ENCODE data around the gene XIRP1. TPM values are rescaled to one million over a fixed set of nuclear protein-coding genes. Genes with fewer than 3 reads are reported as not detected.

XIRP1 gene
- total and polyA plus RNA-seq, 2 donors (not counting 1 experiment from before 2014, with no cell fraction given) = not detected

GRCh38 chr3:39148435-39149058 lies 43.8 kb downstream of the XIRP1 start:
- H3K4me1 ChIP-seq (ENCODE audit: control insufficient read depth in 2 of 2, insufficient read depth in 2 of 2, low read length in 2 of 2) = peaks cover 67 to 70% of the 10 kb centered on the region in 2 donors
- TF ChIP-seq EZH2 (IDR thresholded peaks at IDR 0.05; ENCODE audit: borderline replicate concordance, insufficient read depth, low read depth, low read length, poor library complexity, severe bottlenecking) (no peak), CTCF (IDR thresholded peaks at IDR 0.05) (no peak)
- H3K27me3 Mint-ChIP-seq = no peaks in the 10 kb centered on the region
- no peaks in the 10 kb centered on the region for H3K9me3 ChIP-seq (ENCODE audit: control extremely low read depth in 1 of 3, control insufficient read depth in 2 of 3, insufficient read depth in 1 of 3, low read length in 2 of 3)
- H3K4me1 Mint-ChIP-seq = peaks cover 76% of the 10 kb centered on the region
- H3K4me3 ChIP-seq (ENCODE audit: control extremely low read depth in 1 of 5, extremely low read depth in 1 of 5, insufficient read depth in 1 of 5, low read depth in 2 of 5, low read length in 4 of 5) = peak overlapping the region; percentile 11 to 61 (median 48)
- WGBS (ENCODE audit: insufficient coverage) = 13% methylated on average over 7 of the region's 9 CpGs
- H3K4me2 ChIP-seq (replicated peaks; ENCODE audit: low read depth, low read length, poor library complexity, severe bottlenecking) = peak overlapping the region; percentile 98
- peak overlapping the region; percentile 99 for H3K4me3 Mint-ChIP-seq
- ATAC-seq (ENCODE audit: low read depth) (no peak), DNase-seq (peak; percentile 66)
- ChIA-PET POLR2A (interaction anchor here (0.8 to 2.3 kb wide), 4 partner anchors 12 to 47 kb away, joined by 4 to 10 read pairs (median 5); partner anchors contain the start of gene TTC21A), CTCF (interaction anchor here (1.0 to 5.9 kb wide), 5 partner anchors 20 to 140 kb away, joined by 3 to 36 read pairs (median 10); partner anchors contain the start of genes GORASP1 and TTC21A)
- H3K27me3 ChIP-seq (replicated peaks in 1 of 4; ENCODE audit: control extremely low read depth in 1 of 4, control insufficient read depth in 3 of 4, insufficient read depth in 4 of 4, low read length in 3 of 4) = no peaks in the 10 kb centered on the region
- H3K36me3 ChIP-seq (replicated peaks in 1 of 2; ENCODE audit: control extremely low read depth in 1 of 2, control insufficient read depth in 1 of 2, extremely low read depth in 1 of 2, insufficient read depth in 2 of 2, low read length in 1 of 2) = peaks cover 2 to 30% of the 10 kb centered on the region in 2 experiments
- no peak overlapping the region for H2AFZ ChIP-seq (ENCODE audit: insufficient read depth, low read depth, low read length, poor library complexity, severe bottlenecking)
- no peaks in the 10 kb centered on the region for H3K9me3 Mint-ChIP-seq (ENCODE audit: insufficient read depth)
- H4K20me1 ChIP-seq (ENCODE audit: control insufficient read depth, insufficient read depth, low read length, poor library complexity, severe bottlenecking) = peaks cover 93% of the 10 kb centered on the region
- H3K27ac ChIP-seq (ENCODE audit: low read length in 2 of 2) = peak overlapping the region; percentile 87 to 98
- peak overlapping the region; percentile 94 for H3K27ac Mint-ChIP-seq
- intact Hi-C loops (cut with micrococcal nuclease) = loop anchor here (1.0 to 2.0 kb wide), 2 partner anchors 26 to 40 kb away; no protein-coding TSS in a partner anchor
- H3K79me2 ChIP-seq (ENCODE audit: control insufficient read depth, insufficient read depth, low read length) = peaks cover 96% of the 10 kb centered on the region
- peak overlapping the region; percentile 30 for H3K9ac ChIP-seq (ENCODE audit: low read length)
